Ascending aorta (tissue), 2 donors: ENCODE data around the gene DESI1. TPM values are rescaled to one million over a fixed set of nuclear protein-coding genes. Genes with fewer than 3 reads are reported as not detected.

Experiments
- DNase-seq, 2 donors: peaks; one replicate each; pipeline ENCODE4 v3.0.0-alpha.2; 2019; ENCODE audit warnings: low spot score in 2 of 2
- H3K27ac ChIP-seq, 2 donors: fragments of 200-600 bp; sonication (generic); one replicate each; pipeline ENCODE4 v1.5.1; 2016 to 2017; ENCODE audit warnings: mild to moderate bottlenecking in 1 of 2
- H3K27me3 ChIP-seq: fragments of 200-600 bp; sonication (generic); one replicate; pipeline ENCODE4 v1.5.1; 2017
- H3K36me3 ChIP-seq, 2 donors: fragments of 200-600 bp; sonication (generic); one replicate each; pipeline ENCODE4 v1.5.1; 2016
- H3K4me1 ChIP-seq, 2 donors: fragments of 200-600 bp; sonication (generic); one replicate each; pipeline ENCODE4 v1.5.1; 2016 to 2017; ENCODE audit warnings: mild to moderate bottlenecking in 1 of 2
- H3K4me3 ChIP-seq, 2 donors: fragments of 200-600 bp; sonication (generic); one replicate each; pipeline ENCODE4 v1.5.1; 2016 to 2017; ENCODE audit warnings: mild to moderate bottlenecking in 1 of 2
- H3K9me3 ChIP-seq, 2 donors: fragments of 200-600 bp; sonication (generic); one replicate each; pipeline ENCODE4 v1.5.1; 2016
- CTCF ChIP-seq, 3 experiments: fragments of 200-600 bp in 2 of 3; fragments of 450-650 bp in 1 of 3; sonication (generic) in 2 of 3; IDR thresholded peaks; one replicate each; pipeline ENCODE4 v1.5.1; 2016 to 2019; ENCODE audit warnings: antibody characterized with exemption in 3 of 3, mild to moderate bottlenecking in 1 of 3, moderate library complexity in 1 of 3
- intact Hi-C: fragments of 100-400 bp; cut with DNase I; formaldehyde crosslinking; loops from one replicate; pipeline ENCODE4 v1.15.1; 2023
- total RNA-seq: library from RNA; depleted of rRNA; stranded (reverse); fragments of >200 nt; gene quantifications from one replicate; pipeline ENCODE4 v1.1.0, GENCODE V29; 2016

The DESI1 gene
- total RNA-seq, 1 donor from 2014 or later, result 28.4 TPM

GRCh38 chr22:41579997-41580355 is 40.9 kb downstream of the DESI1 start:
- Histone ChIP-seq H3K4me1 (no peaks in the 10 kb centered on the region), H3K36me3 (peaks cover 25 to 80% of the 10 kb centered on the region in 2 donors), H3K9me3 (no peaks in the 10 kb centered on the region), H3K27me3 (no peaks in the 10 kb centered on the region), H3K27ac (no peak overlapping the region), H3K4me3 (no peak overlapping the region)
- intact Hi-C loops, result no loop called here
- DNase-seq, result no peak
- TF ChIP-seq CTCF (IDR thresholded peaks at IDR 0.05), result no peak

- peaks cover 29 to 75% of the 10 kb centered on the region in 2 donors for H3K36me3 ChIP-seq
- H3K9me3 ChIP-seq, result no peaks in the 10 kb centered on the region
- no peak overlapping the region for H3K27ac ChIP-seq
- DNase-seq, result no peak
- no peaks in the 10 kb centered on the region for H3K4me1 ChIP-seq
- intact Hi-C loops, result no loop called here
- TF ChIP-seq CTCF (IDR thresholded peaks at IDR 0.05), result no peak
- H3K4me3 ChIP-seq, result no peak overlapping the region
- H3K27me3 ChIP-seq, result no peaks in the 10 kb centered on the region
Observed at GRCh38 chr22:41579297-41579996, 41.4 kb downstream of the DESI1 start.

GRCh38 chr22:41578818-41579217 is 42.0 kb downstream of the DESI1 start:
- H3K27ac ChIP-seq, result no peak overlapping the region
- peaks cover 31 to 71% of the 10 kb centered on the region in 2 donors for H3K36me3 ChIP-seq
- H3K4me1 ChIP-seq, result no peaks in the 10 kb centered on the region
- H3K27me3 ChIP-seq, result no peaks in the 10 kb centered on the region
- no peak for TF ChIP-seq CTCF (IDR thresholded peaks at IDR 0.05)
- no peaks in the 10 kb centered on the region for H3K9me3 ChIP-seq
- intact Hi-C loops, result no loop called here
- DNase-seq, result no peak
- H3K4me3 ChIP-seq, result no peak overlapping the region

GRCh38 chr22:41578114-41578513 is 42.7 kb downstream of the DESI1 start:
- no peak for TF ChIP-seq CTCF (IDR thresholded peaks at IDR 0.05)
- Histone ChIP-seq H3K36me3 (peaks cover 32 to 70% of the 10 kb centered on the region in 2 donors), H3K27ac (no peak overlapping the region), H3K9me3 (no peaks in the 10 kb centered on the region), H3K4me3 (no peak overlapping the region), H3K4me1 (no peaks in the 10 kb centered on the region), H3K27me3 (no peaks in the 10 kb centered on the region)
- intact Hi-C loops, result no loop called here
- no peak for DNase-seq

GRCh38 chr22:41576877-41577276 is 44.0 kb downstream of the DESI1 start:
- no peaks in the 10 kb centered on the region for H3K9me3 ChIP-seq
- peak overlapping the region; percentile 6 to 35 for H3K27ac ChIP-seq
- peak in 1 of 2 donors; percentile 84 for DNase-seq
- peak; percentile 70 to 78 (median 77) for TF ChIP-seq CTCF (IDR thresholded peaks at IDR 0.05)
- peaks cover 42 to 70% of the 10 kb centered on the region in 2 donors for H3K36me3 ChIP-seq
- intact Hi-C loops, result no loop called here
- no peaks in the 10 kb centered on the region for H3K27me3 ChIP-seq
- no peaks in the 10 kb centered on the region for H3K4me1 ChIP-seq
- H3K4me3 ChIP-seq, result no peak overlapping the region
